HCT116 (cell line): ENCODE measurements around the gene CRTC3. TPM values are rescaled to one million over a fixed set of nuclear protein-coding genes. Genes with fewer than 3 reads are reported as not detected.
"Not testable (repeated sequence)": the region's sequence is repeated elsewhere in the genome, so short reads cannot be mapped to it uniquely, and the experiment has no call there.

Source experiments
- ATAC-seq: fragments of 200-7000 bp; cut with Tn5 transposase; 2 replicates; pipeline ENCODE4 v1.9.1; 2020; ENCODE audit warnings: mild to moderate bottlenecking, moderate library complexity
- BruUV-seq: library from RNA; stranded (reverse); fragments of 400-500 nt; replicated peaks from 2 replicates; lab custom pipeline; 2021; lab: Mats Ljungman, UMichigan
- CTCF ChIA-PET: fragments of 300-600 bp; sonication (Branson Sonifier 250); formaldehyde crosslinking; loops from one replicate; lab custom pipeline; 2021; ENCODE audit warnings: antibody characterized with exemption; lab: Charles Lee
- POLR2A ChIA-PET: fragments of 300-600, 350-600 bp; sonication (Branson Sonifier 250); formaldehyde crosslinking; loops from one replicate; lab custom pipeline; 2021; ENCODE audit warnings: antibody characterized with exemption; lab: Charles Lee
- RAD21 ChIA-PET, 2 experiments: fragments of 300-600 bp; sonication (Branson Sonifier 250); formaldehyde crosslinking; loops; one replicate each; lab custom pipeline; 2023; ENCODE audit warnings: low total read pairs in 2 of 2; ENCODE audit not compliant: uncharacterized antibody in 2 of 2, unreplicated experiment in 2 of 2, low non-redundant PET in 1 of 2; lab: Charles Lee
- DNase-seq: peaks from one replicate; pipeline ENCODE4 v3.0.0-alpha.2; 2010; ENCODE audit warnings: low read depth, low spot score
- H2AFZ ChIP-seq: fragments of 200-600 bp; shearing (Covaris generic), sonication (generic); 2 replicates; pipeline ENCODE4 v1.6.1; 2017; ENCODE audit warnings: low read depth, mixed run types, mixed read lengths, antibody characterized with exemption, low read length; ENCODE audit not compliant: poor library complexity, severe bottlenecking
- H3K27ac ChIP-seq: 2 replicates; pipeline ENCODE4 v1.5.1; 2012; ENCODE audit warnings: low read depth, low read length
- H3K27me3 ChIP-seq: fragments of 200-600 bp; sonication (generic); 2 replicates; pipeline ENCODE4 v1.6.1; 2016; ENCODE audit warnings: mixed run types, low read length, mixed read lengths; ENCODE audit not compliant: insufficient read depth
- H3K36me3 ChIP-seq, 2 experiments: fragments of 200-500 bp in 1 of 2; fragments of 200-600 bp in 1 of 2; sonication (Bioruptor generic) in 1 of 2; sonication (generic) in 1 of 2; 2 replicates each; pipeline versions ENCODE4 v1.5.1 to v1.6.1; 2014 to 2016; ENCODE audit warnings: low read length in 2 of 2, inconsistent platforms in 1 of 2, mixed read lengths in 1 of 2, mixed run types in 1 of 2; ENCODE audit not compliant: insufficient read depth in 2 of 2, control insufficient read depth in 1 of 2
- H3K4me1 ChIP-seq, 2 experiments: fragments of 200-600 bp in 1 of 2; sonication (generic) in 1 of 2; 2 replicates each; pipeline versions ENCODE4 v1.5.1 to v1.6.1; 2012 to 2017; ENCODE audit warnings: low read length in 2 of 2, inconsistent platforms in 1 of 2, mild to moderate bottlenecking in 1 of 2, mixed read lengths in 1 of 2, mixed run types in 1 of 2, moderate library complexity in 1 of 2; ENCODE audit not compliant: insufficient read depth in 2 of 2, control insufficient read depth in 1 of 2
- H3K4me2 ChIP-seq: fragments of 200-600 bp; sonication (generic); 2 replicates; pipeline ENCODE4 v1.6.1; 2017; ENCODE audit warnings: mixed run types, low read length, mixed read lengths
- H3K4me3 ChIP-seq, 2 experiments: fragments of 200-600 bp in 1 of 2; sonication (generic) in 1 of 2; replicated peaks in 1 of 2; 2 replicates each; pipeline ENCODE4 v1.5.1; 2011 to 2016; ENCODE audit warnings: low read length in 2 of 2, control low read depth in 1 of 2, low read depth in 1 of 2, mild to moderate bottlenecking in 1 of 2, mixed read lengths in 1 of 2, mixed run types in 1 of 2
- H3K79me2 ChIP-seq: fragments of 200-600 bp; sonication (generic); 2 replicates; pipeline ENCODE4 v1.6.1; 2017; ENCODE audit warnings: mild to moderate bottlenecking, mixed run types, low read length, moderate library complexity, mixed read lengths; ENCODE audit not compliant: insufficient read depth
- H3K9ac ChIP-seq: fragments of 200-600 bp; sonication (generic); 2 replicates; pipeline ENCODE4 v1.6.1; 2016; ENCODE audit warnings: low read length, mixed read lengths
- H3K9me2 ChIP-seq: fragments of 200-600 bp; sonication (generic), shearing (Covaris generic); 2 replicates; pipeline ENCODE4 v1.6.1; 2017; ENCODE audit warnings: mixed run types, mild to moderate bottlenecking, moderate library complexity; ENCODE audit not compliant: insufficient read depth
- H3K9me3 ChIP-seq, 2 experiments: fragments of 200-500 bp in 1 of 2; fragments of 200-600 bp in 1 of 2; sonication (Bioruptor generic) in 1 of 2; sonication (generic) in 1 of 2; 2 replicates each; pipeline ENCODE4 v1.6.1; 2014 to 2017; ENCODE audit warnings: low read length in 2 of 2, mixed read lengths in 2 of 2, inconsistent platforms in 1 of 2, low read depth in 1 of 2, mild to moderate bottlenecking in 1 of 2, mixed run types in 1 of 2, moderate library complexity in 1 of 2; ENCODE audit not compliant: control insufficient read depth in 1 of 2, insufficient read depth in 1 of 2
- H4K20me1 ChIP-seq: fragments of 200-600 bp; sonication (generic), shearing (Covaris generic); 2 replicates; pipeline ENCODE4 v1.6.1; 2017; ENCODE audit warnings: mixed run types, mild to moderate bottlenecking, moderate library complexity; ENCODE audit not compliant: insufficient read depth
- CEBPB ChIP-seq: IDR thresholded peaks from 2 replicates; pipeline ENCODE4 v1.6.1; 2012; ENCODE audit warnings: low read depth
- TCF7L2 ChIP-seq: IDR thresholded peaks from 2 replicates; pipeline ENCODE4 v1.7.0; 2011; ENCODE audit warnings: borderline replicate concordance, inconsistent platforms; ENCODE audit not compliant: insufficient read depth, insufficient read length; ENCODE audit errors: extremely low read depth
- ZBTB33 ChIP-seq: IDR thresholded peaks from 2 replicates; pipeline ENCODE4 v1.6.1; 2011; ENCODE audit warnings: mild to moderate bottlenecking, low read length, moderate library complexity; ENCODE audit not compliant: insufficient replicate concordance; ENCODE audit errors: extremely low read depth
- intact Hi-C: fragments of 100-400 bp; cut with micrococcal nuclease; formaldehyde crosslinking; loops from 2 replicates; pipeline ENCODE4 v1.10.0; 2022
- total RNA-seq: library from RNA; stranded (reverse); gene quantifications from one replicate; pipeline ENCODE4 v1.2.1, GENCODE V29; 2021; ENCODE audit not compliant: unreplicated experiment

Gene CRTC3
- total RNA-seq, 1 experiment from 2014 or later, result 20.7 TPM

DNA sequence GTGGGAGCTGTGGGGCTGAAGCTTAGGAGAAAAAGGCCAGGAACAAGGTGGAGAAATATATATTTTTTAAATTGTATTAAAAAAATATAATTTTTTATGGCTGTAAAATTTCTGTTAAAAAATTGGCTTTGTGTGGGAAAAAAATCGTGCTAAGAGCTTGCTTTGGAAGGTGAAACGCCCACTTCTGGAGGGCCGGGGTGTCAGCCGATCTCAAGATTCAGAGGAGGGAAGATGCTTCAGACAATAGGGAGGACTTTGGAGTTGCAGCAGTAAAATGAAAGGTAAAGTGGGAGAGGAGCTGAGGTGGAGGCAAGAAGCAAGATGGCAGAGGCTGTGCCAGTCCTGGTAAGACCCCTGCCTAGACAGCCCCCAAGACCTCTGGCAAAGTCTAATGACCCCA, 141.5 kb downstream of the CRTC3 start (continued):
- TF ChIP-seq ZBTB33, result no peak

DNA sequence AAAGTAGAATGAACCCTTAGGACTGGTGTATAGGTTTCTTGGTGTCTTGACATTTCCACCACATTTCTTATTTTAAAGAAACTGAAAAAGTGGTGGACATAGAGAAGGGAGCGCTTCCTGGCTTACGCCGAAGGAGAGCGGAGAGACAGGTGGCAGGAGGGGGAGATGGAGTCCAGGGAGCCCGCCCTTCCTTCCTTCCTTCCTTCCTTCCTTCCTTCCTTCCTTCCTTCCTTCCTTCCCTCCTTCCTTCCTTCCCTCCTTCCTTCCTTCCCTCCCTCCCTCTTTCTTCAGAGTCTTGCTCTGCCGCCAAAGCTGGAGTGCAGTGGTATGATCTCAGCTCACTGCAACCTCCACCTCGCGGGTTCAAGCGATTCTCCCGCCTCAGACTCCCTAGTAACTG, 143.6 kb downstream of the CRTC3 start:
- H2AFZ ChIP-seq, H3K9ac ChIP-seq, H3K4me3 ChIP-seq, ATAC-seq, H3K36me3 ChIP-seq, H3K27me3 ChIP-seq, H3K9me3 ChIP-seq, RAD21 ChIA-PET, H3K4me2 ChIP-seq, POLR2A ChIA-PET, H3K4me1 ChIP-seq, intact Hi-C loops, DNase-seq, H4K20me1 ChIP-seq, H3K79me2 ChIP-seq, CTCF ChIA-PET, H3K9me2 ChIP-seq, H3K27ac ChIP-seq, BruUV-seq: not testable (repeated sequence)

DNA sequence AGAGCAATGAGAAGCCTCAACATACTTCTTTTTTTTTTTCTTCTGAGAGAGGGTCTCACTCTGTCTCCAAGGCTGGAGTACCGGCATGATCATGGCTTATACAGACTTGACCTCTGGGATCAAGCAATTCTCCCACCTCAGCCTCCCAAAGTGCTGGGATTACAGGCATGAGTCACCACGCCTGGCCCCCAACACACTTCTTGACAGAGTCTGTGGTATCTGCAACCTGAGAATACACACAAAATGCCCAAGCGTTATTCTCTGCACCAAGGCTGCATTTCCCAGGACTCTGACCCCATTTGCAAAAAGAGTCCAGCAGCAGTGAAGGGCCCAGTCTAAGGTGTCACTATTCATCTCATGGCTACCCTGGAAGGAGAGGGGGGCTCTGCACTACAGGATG, 144.8 kb downstream of the CRTC3 start:
- H3K4me2 ChIP-seq, result no peak overlapping the region
- no peak for TF ChIP-seq TCF7L2
- no peak for TF ChIP-seq CEBPB
- BruUV-seq, result no TSS peak
- no peaks in the 10 kb centered on the region for H3K79me2 ChIP-seq
- no peaks in the 10 kb centered on the region for H3K27me3 ChIP-seq
- H3K27ac ChIP-seq, result no peak overlapping the region
- no peaks in the 10 kb centered on the region for H4K20me1 ChIP-seq
- no peaks in the 10 kb centered on the region for H3K9me2 ChIP-seq
- H2AFZ ChIP-seq, result no peak overlapping the region
- H3K4me3 ChIP-seq, result no peak overlapping the region
- ATAC-seq (no peak), DNase-seq (no peak)
- CTCF ChIA-PET, result no interaction called here
- H3K9me3 ChIP-seq, result no peaks in the 10 kb centered on the region
- H3K9ac ChIP-seq, result no peak overlapping the region
- RAD21 ChIA-PET, result no interaction called here
- H3K36me3 ChIP-seq, result no peaks in the 10 kb centered on the region
- POLR2A ChIA-PET, result no interaction called here
- intact Hi-C loops, result no loop called here
- H3K4me1 ChIP-seq, result no peaks in the 10 kb centered on the region
